ENCODE data around the gene OLFML2A.

- no peak for TF ChIP-seq CTCF (IDR thresholded peaks at IDR 0.05)
- no peak for TF ChIP-seq POLR2A (IDR thresholded peaks at IDR 0.05)
Measured at GRCh38 chr9:124790801-124791505, 14.0 kb downstream of the OLFML2A start.

Measured in thyroid gland (tissue), 4 donors.